Muscle layer of colon (tissue), 2 donors: ENCODE results near the gene DOCK1.

Source experiments
- H3K27ac ChIP-seq: one replicate; pipeline ENCODE4 v1.7.0; 2013; ENCODE audit warnings: low read depth, mild to moderate bottlenecking, low read length, moderate library complexity
- H3K27me3 ChIP-seq, 2 donors: one replicate each; pipeline ENCODE4 v1.7.0; 2013; ENCODE audit warnings: low read length in 2 of 2, mild to moderate bottlenecking in 2 of 2; ENCODE audit not compliant: insufficient read depth in 2 of 2, control insufficient read depth in 1 of 2
- H3K36me3 ChIP-seq: one replicate; pipeline ENCODE4 v1.7.0; 2013; ENCODE audit warnings: mild to moderate bottlenecking, low read length; ENCODE audit not compliant: insufficient read depth
- H3K4me1 ChIP-seq: one replicate; pipeline ENCODE4 v1.7.0; 2013; ENCODE audit warnings: mild to moderate bottlenecking, low read length; ENCODE audit not compliant: insufficient read depth
- H3K4me3 ChIP-seq, 2 donors: one replicate each; pipeline ENCODE4 v1.7.0; 2013; ENCODE audit warnings: low read length in 2 of 2, low read depth in 1 of 2, mild to moderate bottlenecking in 1 of 2, moderate library complexity in 1 of 2
- H3K9ac ChIP-seq: one replicate; pipeline ENCODE4 v1.7.0; 2013; ENCODE audit warnings: low read length
- H3K9me3 ChIP-seq: one replicate; pipeline ENCODE4 v1.7.0; 2013; ENCODE audit warnings: mild to moderate bottlenecking, low read length
- donor health status: abdominal sarcoma.
- donor health status: Adenocarcinoma of cecum.

The DOCK1 gene

GRCh38 chr10:127079392-127079791 lies 174.2 kb downstream of the DOCK1 start:
- no peak overlapping the region for H3K9ac ChIP-seq
- peaks cover 11% of the 10 kb centered on the region for H3K36me3 ChIP-seq
- no peaks in the 10 kb centered on the region for H3K4me1 ChIP-seq
- no peak overlapping the region for H3K4me3 ChIP-seq
- H3K27me3 ChIP-seq: no peaks in the 10 kb centered on the region
- no peak overlapping the region for H3K27ac ChIP-seq
- H3K9me3 ChIP-seq: no peaks in the 10 kb centered on the region

- H3K9me3 ChIP-seq: no peaks in the 10 kb centered on the region
- H3K4me1 ChIP-seq: no peaks in the 10 kb centered on the region
- H3K4me3 ChIP-seq: no peak overlapping the region
- H3K27me3 ChIP-seq: no peaks in the 10 kb centered on the region
- no peak overlapping the region for H3K9ac ChIP-seq
- no peak overlapping the region for H3K27ac ChIP-seq
- H3K36me3 ChIP-seq: peaks cover 11% of the 10 kb centered on the region
These were observed 175.1 kb downstream of the DOCK1 start for GRCh38 chr10:127080317-127080716.

- H3K9ac ChIP-seq: no peak overlapping the region
- H3K4me3 ChIP-seq: no peak overlapping the region
- H3K36me3 ChIP-seq: peaks cover 11% of the 10 kb centered on the region
- no peaks in the 10 kb centered on the region for H3K27me3 ChIP-seq
- no peaks in the 10 kb centered on the region for H3K9me3 ChIP-seq
- no peaks in the 10 kb centered on the region for H3K4me1 ChIP-seq
- no peak overlapping the region for H3K27ac ChIP-seq
These were observed 176.7 kb downstream of the DOCK1 start for GRCh38 chr10:127081851-127082345.

- H3K9ac ChIP-seq: no peak overlapping the region
- H3K27ac ChIP-seq: no peak overlapping the region
- H3K9me3 ChIP-seq: no peaks in the 10 kb centered on the region
- H3K4me1 ChIP-seq: no peaks in the 10 kb centered on the region
- peaks cover 11% of the 10 kb centered on the region for H3K36me3 ChIP-seq
- H3K4me3 ChIP-seq: no peak overlapping the region
- no peaks in the 10 kb centered on the region for H3K27me3 ChIP-seq
These were observed 177.4 kb downstream of the DOCK1 start for GRCh38 chr10:127082651-127083050.

- no peak overlapping the region for H3K27ac ChIP-seq
- peaks cover 15% of the 10 kb centered on the region for H3K36me3 ChIP-seq
- no peaks in the 10 kb centered on the region for H3K4me1 ChIP-seq
- H3K9me3 ChIP-seq: no peaks in the 10 kb centered on the region
- no peak overlapping the region for H3K9ac ChIP-seq
- H3K4me3 ChIP-seq: no peak overlapping the region
- H3K27me3 ChIP-seq: no peaks in the 10 kb centered on the region
These were observed 180.7 kb downstream of the DOCK1 start for GRCh38 chr10:127085957-127086356.

- H3K9me3 ChIP-seq: no peaks in the 10 kb centered on the region
- no peak overlapping the region for H3K9ac ChIP-seq
- H3K27me3 ChIP-seq: no peaks in the 10 kb centered on the region
- no peak overlapping the region for H3K27ac ChIP-seq
- H3K36me3 ChIP-seq: peaks cover 4% of the 10 kb centered on the region
- no peak overlapping the region for H3K4me3 ChIP-seq
- no peaks in the 10 kb centered on the region for H3K4me1 ChIP-seq
These were observed 183.7 kb downstream of the DOCK1 start for GRCh38 chr10:127088908-127089307.

- Histone ChIP-seq H3K36me3 (peaks cover 4% of the 10 kb centered on the region), H3K4me3 (no peak overlapping the region), H3K9ac (no peak overlapping the region), H3K27ac (no peak overlapping the region), H3K4me1 (no peaks in the 10 kb centered on the region), H3K9me3 (no peaks in the 10 kb centered on the region), H3K27me3 (no peaks in the 10 kb centered on the region)
These were observed 184.2 kb downstream of the DOCK1 start for GRCh38 chr10:127089446-127089845.

GRCh38 chr10:127090138-127090537 lies 184.9 kb downstream of the DOCK1 start:
- H3K36me3 ChIP-seq: peaks cover 4% of the 10 kb centered on the region

GRCh38 chr10:127091354-127091753 lies 186.1 kb downstream of the DOCK1 start:
- Histone ChIP-seq H3K9me3 (no peaks in the 10 kb centered on the region), H3K4me1 (no peaks in the 10 kb centered on the region), H3K4me3 (no peak overlapping the region), H3K27ac (no peak overlapping the region), H3K36me3 (peaks cover 4% of the 10 kb centered on the region), H3K9ac (no peak overlapping the region), H3K27me3 (no peaks in the 10 kb centered on the region)

More at GRCh38 chr10:127090138-127090537, 184.9 kb downstream of the DOCK1 start:
- H3K27ac ChIP-seq: no peak overlapping the region
- no peak overlapping the region for H3K9ac ChIP-seq
- no peak overlapping the region for H3K4me3 ChIP-seq
- no peaks in the 10 kb centered on the region for H3K4me1 ChIP-seq
- H3K27me3 ChIP-seq: no peaks in the 10 kb centered on the region
- H3K9me3 ChIP-seq: no peaks in the 10 kb centered on the region

- Histone ChIP-seq H3K27me3 (no peaks in the 10 kb centered on the region), H3K36me3 (peaks cover 4% of the 10 kb centered on the region), H3K27ac (no peak overlapping the region), H3K4me1 (no peaks in the 10 kb centered on the region), H3K4me3 (no peak overlapping the region), H3K9ac (no peak overlapping the region), H3K9me3 (no peaks in the 10 kb centered on the region)
These were observed 187.7 kb downstream of the DOCK1 start for GRCh38 chr10:127092916-127093315.

- Histone ChIP-seq H3K9me3 (no peaks in the 10 kb centered on the region), H3K36me3 (no peaks in the 10 kb centered on the region), H3K4me1 (no peaks in the 10 kb centered on the region), H3K27me3 (no peaks in the 10 kb centered on the region), H3K27ac (no peak overlapping the region), H3K4me3 (no peak overlapping the region), H3K9ac (no peak overlapping the region)
These were observed 189.8 kb downstream of the DOCK1 start for GRCh38 chr10:127094984-127095383.

GRCh38 chr10:127100983-127101615 lies 195.9 kb downstream of the DOCK1 start:
- H3K4me3 ChIP-seq: no peak overlapping the region
- no peaks in the 10 kb centered on the region for H3K4me1 ChIP-seq
- H3K9ac ChIP-seq: no peak overlapping the region
- no peaks in the 10 kb centered on the region for H3K9me3 ChIP-seq
- no peaks in the 10 kb centered on the region for H3K27me3 ChIP-seq
- H3K27ac ChIP-seq: no peak overlapping the region
- peaks cover 3% of the 10 kb centered on the region for H3K36me3 ChIP-seq
